Measurements from ENCODE around the gene DCLK2. TPM values are rescaled to one million over a fixed set of nuclear protein-coding genes. Genes with fewer than 3 reads are reported as not detected.

Gene DCLK2
- total and polyA plus RNA-seq, 2 of the 8 experiments (the other 6 are each of a cell fraction or from before 2014, with no cell fraction given), result 0.32 to 0.37 TPM

DNA sequence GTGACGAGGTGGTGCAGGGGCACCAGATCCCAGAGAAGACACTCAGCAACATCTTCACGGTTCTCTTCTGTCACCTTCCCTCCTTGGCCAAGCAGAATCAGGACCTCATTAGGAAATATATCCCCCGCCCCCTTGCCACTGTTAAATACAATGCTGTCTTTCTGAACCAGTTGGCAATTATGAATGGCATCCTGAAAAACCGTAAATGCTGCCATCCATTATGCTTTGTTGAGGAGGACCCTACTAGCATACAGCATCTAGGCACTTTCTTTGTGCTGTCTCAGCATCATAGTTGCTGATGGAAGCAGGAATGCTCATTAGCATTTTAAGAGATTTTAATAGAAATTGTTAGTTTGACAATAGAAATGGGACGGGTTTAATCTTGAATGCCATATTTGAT lies 138.5 kb downstream of the DCLK2 start (continued):
- no peak for TF ChIP-seq SRF (IDR thresholded peaks at IDR 0.05; ENCODE audit: low read depth, low read length)
